Endodermal cell (in vitro differentiated cells): ENCODE results near the gene CRISPLD2. TPM values are rescaled to one million over a fixed set of nuclear protein-coding genes. Genes with fewer than 3 reads are reported as not detected.

Source experiments
- DNase-seq: peaks from one replicate; pipeline ENCODE4 v3.0.0-alpha.2; 2017
- H3K27ac ChIP-seq: 2 replicates; pipeline ENCODE4 v1.5.1; 2013; ENCODE audit warnings: mild to moderate bottlenecking, low read depth, low read length, moderate library complexity
- H3K27me3 ChIP-seq: 2 replicates; pipeline ENCODE4 v1.6.1; 2013; ENCODE audit warnings: mild to moderate bottlenecking, low read length, moderate library complexity; ENCODE audit not compliant: insufficient read depth, control insufficient read depth, poor library complexity, severe bottlenecking
- H3K36me3 ChIP-seq: 2 replicates; pipeline ENCODE4 v1.7.0; 2013; ENCODE audit warnings: mild to moderate bottlenecking, low read length, moderate library complexity; ENCODE audit not compliant: control insufficient read depth, insufficient read depth
- H3K4me1 ChIP-seq: one replicate; pipeline ENCODE4 v1.7.0; 2013; ENCODE audit warnings: low read length; ENCODE audit not compliant: control insufficient read depth, insufficient read depth
- H3K4me3 ChIP-seq: 2 replicates; pipeline ENCODE4 v1.5.1; 2013; ENCODE audit warnings: mild to moderate bottlenecking, low read length, moderate library complexity
- H3K9ac ChIP-seq: 2 replicates; pipeline ENCODE4 v1.6.1; 2013; ENCODE audit warnings: mild to moderate bottlenecking, low read length, moderate library complexity; ENCODE audit not compliant: poor library complexity, severe bottlenecking; ENCODE audit errors: extremely low read depth
- H3K9me3 ChIP-seq: 2 replicates; pipeline ENCODE4 v1.6.1; 2013; ENCODE audit warnings: mild to moderate bottlenecking, low read length, moderate library complexity; ENCODE audit not compliant: control insufficient read depth
- H3K27ac Mint-ChIP-seq: 2 replicates; pipeline ENCODE4 v1.8.0; 2020; ENCODE audit warnings: mixed read lengths
- H3K27me3 Mint-ChIP-seq: 2 replicates; pipeline ENCODE4 v1.8.0; 2021; ENCODE audit warnings: mild to moderate bottlenecking, mixed read lengths; ENCODE audit not compliant: insufficient read depth
- H3K36me3 Mint-ChIP-seq: 2 replicates; pipeline ENCODE4 v1.8.0; 2020; ENCODE audit warnings: low read depth, mixed read lengths
- H3K4me1 Mint-ChIP-seq: 2 replicates; pipeline ENCODE4 v1.8.0; 2020; ENCODE audit warnings: mixed read lengths
- H3K4me3 Mint-ChIP-seq: 2 replicates; pipeline ENCODE4 v1.8.0; 2020; ENCODE audit warnings: mild to moderate bottlenecking, moderate library complexity, mixed read lengths
- H3K9me3 Mint-ChIP-seq: 2 replicates; pipeline ENCODE4 v1.8.0; 2020; ENCODE audit warnings: mild to moderate bottlenecking, mixed read lengths
- CTCF ChIP-seq: fragments of 200-600 bp; sonication (generic); conservative IDR thresholded peaks from 2 replicates; pipeline ENCODE4 v1.5.0; 2021; ENCODE audit warnings: antibody characterized with exemption, mild to moderate bottlenecking
- WGBS, 2 experiments: methylation state at CpG; one replicate each; pipeline versions ENCODE4 v1.1.5 to v1.1.7; 2013; ENCODE audit warnings: missing lambda C conversion rate in 2 of 2, mixed read lengths in 1 of 2; ENCODE audit not compliant: insufficient coverage in 1 of 2, insufficient read length in 1 of 2; 5-methylcytosine and 5-hydroxymethylcytosine counted together
- total RNA-seq, 2 donors: library from RNA; stranded (reverse); fragmentation: NEBNext Ultra II Directional in 1 of 2; extraction: Animal tissue kit (Norgen Biotek cat#: 25700) in 1 of 2; gene quantifications; 2 replicates in 1 of 2; 3 replicates in 1 of 2; pipeline ENCODE4 v1.2.1, GENCODE V29; 2021

CRISPLD2 gene
- total RNA-seq, 2 donors from 2014 or later: 5.0 to 9.3 TPM

DNA sequence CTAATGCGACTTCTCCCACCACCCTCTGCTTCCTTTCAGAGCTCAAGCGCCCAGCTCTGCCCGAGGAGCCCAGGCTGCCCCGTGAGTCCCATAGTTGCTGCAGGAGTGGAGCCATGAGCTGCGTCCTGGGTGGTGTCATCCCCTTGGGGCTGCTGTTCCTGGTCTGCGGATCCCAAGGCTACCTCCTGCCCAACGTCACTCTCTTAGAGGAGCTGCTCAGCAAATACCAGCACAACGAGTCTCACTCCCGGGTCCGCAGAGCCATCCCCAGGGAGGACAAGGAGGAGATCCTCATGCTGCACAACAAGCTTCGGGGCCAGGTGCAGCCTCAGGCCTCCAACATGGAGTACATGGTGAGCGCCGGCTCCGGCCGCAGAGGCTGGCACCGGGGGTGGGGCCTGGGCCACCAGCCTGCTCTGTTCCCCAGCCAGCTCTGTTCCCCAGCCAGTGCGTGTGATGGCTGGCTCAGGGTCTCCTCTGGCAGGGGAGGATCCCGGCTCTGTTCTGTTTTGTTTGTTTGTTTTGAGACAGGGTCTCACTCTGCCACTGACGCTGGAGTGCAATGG lies 18.7 kb downstream of the CRISPLD2 start:
- 90 to 93% methylated on average over 5 to 19 of the region's 19 CpGs for WGBS, 2 experiments
- no peak overlapping the region for H3K9ac ChIP-seq
- H3K9me3 ChIP-seq: no peaks in the 10 kb centered on the region
- Mint-ChIP-seq H3K27me3 (peaks cover 4% of the 10 kb centered on the region), H3K36me3 (no peaks in the 10 kb centered on the region), H3K27ac (no peak overlapping the region), H3K4me1 (peaks cover 13% of the 10 kb centered on the region), H3K9me3 (no peaks in the 10 kb centered on the region), H3K4me3 (no peak overlapping the region)
- TF ChIP-seq CTCF: no peak
- no peaks in the 10 kb centered on the region for H3K36me3 ChIP-seq
- no peak overlapping the region for H3K4me3 ChIP-seq
- no peak overlapping the region for H3K27ac ChIP-seq
- H3K27me3 ChIP-seq: peaks cover 12% of the 10 kb centered on the region
- no peak for DNase-seq
- H3K4me1 ChIP-seq: peaks cover 3% of the 10 kb centered on the region

DNA sequence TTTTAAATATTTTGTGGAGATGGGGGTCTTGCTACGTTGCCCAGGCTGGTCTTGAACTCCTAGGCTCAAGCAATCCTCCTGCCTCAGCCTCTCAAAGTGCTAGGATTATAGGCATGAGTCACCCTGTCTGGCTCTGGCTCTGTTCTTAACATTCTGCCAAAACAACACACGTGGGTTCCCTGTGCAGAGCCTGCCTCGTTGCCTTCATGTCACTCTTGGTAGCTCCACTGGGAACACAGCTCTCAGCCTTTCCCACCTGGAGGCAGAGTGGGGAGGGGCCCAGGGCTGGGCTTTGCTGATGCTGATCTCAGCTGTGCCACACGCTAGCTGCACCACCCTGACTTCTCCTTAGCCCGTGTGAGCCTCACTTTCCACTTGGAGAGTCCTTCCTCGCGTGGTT lies 19.3 kb downstream of the CRISPLD2 start:
- Mint-ChIP-seq H3K9me3 (no peaks in the 10 kb centered on the region), H3K4me1 (peaks cover 17% of the 10 kb centered on the region)
- 88 to 93% methylated on average over 6 to 7 of the region's 7 CpGs for WGBS, 2 experiments

DNA sequence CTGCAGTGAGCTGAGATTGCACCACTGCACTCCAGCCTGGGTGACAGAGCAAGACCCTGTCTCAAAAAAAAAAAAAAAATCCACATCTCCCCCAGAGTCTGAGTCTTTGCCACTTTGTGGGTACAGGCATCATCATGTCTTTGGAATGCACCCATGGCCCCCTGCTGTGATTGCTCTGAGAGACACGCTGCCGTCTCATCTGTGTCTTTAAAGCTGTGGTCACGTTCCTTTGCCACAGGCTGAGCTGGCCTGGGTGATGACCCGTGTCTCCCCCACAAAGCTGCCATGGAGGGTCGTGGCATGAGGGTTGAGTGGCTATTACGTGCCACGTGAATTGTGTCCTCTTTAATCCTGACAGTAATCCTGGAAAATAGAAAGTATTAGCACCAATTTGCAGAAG lies 20.2 kb downstream of the CRISPLD2 start:
- peaks cover 15% of the 10 kb centered on the region for H3K27me3 Mint-ChIP-seq
- H3K9ac ChIP-seq: no peak overlapping the region

More for the DNA sequence above, 19.3 kb downstream of the CRISPLD2 start:
- Mint-ChIP-seq H3K36me3 (no peaks in the 10 kb centered on the region), H3K27ac (no peak overlapping the region), H3K4me3 (no peak overlapping the region), H3K27me3 (peaks cover 9% of the 10 kb centered on the region)
- no peak for DNase-seq
- Histone ChIP-seq H3K9me3 (no peaks in the 10 kb centered on the region), H3K9ac (no peak overlapping the region), H3K36me3 (no peaks in the 10 kb centered on the region), H3K27me3 (peaks cover 18% of the 10 kb centered on the region), H3K4me3 (no peak overlapping the region), H3K4me1 (peaks cover 3% of the 10 kb centered on the region), H3K27ac (no peak overlapping the region)
- TF ChIP-seq CTCF: no peak

More for the DNA sequence above, 20.2 kb downstream of the CRISPLD2 start:
- no peak overlapping the region for H3K4me3 Mint-ChIP-seq
- Histone ChIP-seq H3K4me3 (no peak overlapping the region), H3K4me1 (peaks cover 3% of the 10 kb centered on the region), H3K36me3 (no peaks in the 10 kb centered on the region), H3K9me3 (no peaks in the 10 kb centered on the region), H3K27ac (no peak overlapping the region), H3K27me3 (peaks cover 18% of the 10 kb centered on the region)
- peak overlapping the region; percentile 78 for H3K27ac Mint-ChIP-seq
- DNase-seq: peak; percentile 78
- WGBS, 2 experiments: 74 to 79% methylated on average over 7 of the region's 7 CpGs
- H3K9me3 Mint-ChIP-seq: no peaks in the 10 kb centered on the region
- TF ChIP-seq CTCF: no peak
- no peaks in the 10 kb centered on the region for H3K36me3 Mint-ChIP-seq
- H3K4me1 Mint-ChIP-seq: peaks cover 26% of the 10 kb centered on the region
